ENCODE results near the gene NXPH1. TPM values are rescaled to one million over a fixed set of nuclear protein-coding genes. Genes with fewer than 3 reads are reported as not detected.

NXPH1 gene
- total and polyA plus RNA-seq, 10 donors, result not detected

DNA sequence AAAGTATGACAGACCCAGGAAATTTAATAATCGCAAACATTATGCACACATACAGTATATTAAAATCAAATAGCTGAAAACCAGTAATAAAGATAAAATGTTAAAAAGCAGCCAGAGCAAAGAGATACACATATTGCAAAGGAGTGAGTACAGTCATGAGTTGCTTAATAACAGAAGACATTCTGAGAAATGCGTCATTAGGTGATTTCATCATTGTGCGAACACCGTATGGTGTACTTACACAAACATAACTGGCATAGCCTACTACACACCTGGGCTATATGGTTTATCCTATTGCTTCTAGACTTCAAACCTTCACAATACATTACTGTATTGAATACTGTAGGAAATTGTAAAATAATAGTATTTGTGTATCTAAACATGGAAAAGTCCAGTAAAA, 367.6 kb downstream of the NXPH1 start:
- 94 to 98% (median 95%) methylated on average over 4 of the region's 4 CpGs for WGBS, 5 donors
- intact Hi-C loops (cut with DNase I; ENCODE audit: low total_unique reads), result no loop called here
- Histone ChIP-seq H3K9me3 (peaks cover 0 to 17% (median 10%) of the 10 kb centered on the region in 8 donors), H3K36me3 (no peaks in the 10 kb centered on the region), H3K4me3 (no peak overlapping the region), H3K4me1 (no peaks in the 10 kb centered on the region), H3K27me3 (replicated peaks in 1 of 7) (no peaks in the 10 kb centered on the region), H3K27ac (no peak overlapping the region)
- TF ChIP-seq, protein P1, sequence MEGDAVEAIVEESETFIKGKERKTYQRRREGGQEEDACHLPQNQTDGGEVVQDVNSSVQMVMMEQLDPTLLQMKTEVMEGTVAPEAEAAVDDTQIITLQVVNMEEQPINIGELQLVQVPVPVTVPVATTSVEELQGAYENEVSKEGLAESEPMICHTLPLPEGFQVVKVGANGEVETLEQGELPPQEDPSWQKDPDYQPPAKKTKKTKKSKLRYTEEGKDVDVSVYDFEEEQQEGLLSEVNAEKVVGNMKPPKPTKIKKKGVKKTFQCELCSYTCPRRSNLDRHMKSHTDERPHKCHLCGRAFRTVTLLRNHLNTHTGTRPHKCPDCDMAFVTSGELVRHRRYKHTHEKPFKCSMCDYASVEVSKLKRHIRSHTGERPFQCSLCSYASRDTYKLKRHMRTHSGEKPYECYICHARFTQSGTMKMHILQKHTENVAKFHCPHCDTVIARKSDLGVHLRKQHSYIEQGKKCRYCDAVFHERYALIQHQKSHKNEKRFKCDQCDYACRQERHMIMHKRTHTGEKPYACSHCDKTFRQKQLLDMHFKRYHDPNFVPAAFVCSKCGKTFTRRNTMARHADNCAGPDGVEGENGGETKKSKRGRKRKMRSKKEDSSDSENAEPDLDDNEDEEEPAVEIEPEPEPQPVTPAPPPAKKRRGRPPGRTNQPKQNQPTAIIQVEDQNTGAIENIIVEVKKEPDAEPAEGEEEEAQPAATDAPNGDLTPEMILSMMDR (IDR thresholded peaks at IDR 0.05 in 8 of 11, conservative IDR thresholded peaks at IDR 0.05 in 3 of 11), result no peak
- TF ChIP-seq POLR2A (IDR thresholded peaks at IDR 0.05), result no peak
- no peak for TF ChIP-seq POLR2AphosphoS5 (IDR thresholded peaks at IDR 0.05)
- no peak for DNase-seq

Other genes starting within 250 kb of the NXPH1 start
- gene ICA1, start 171.4 kb upstream of the NXPH1 start, total RNA-seq, result 10 to 100 TPM; 18.6 to 45.7 (median 37.3) TPM
- 10 to 100 TPM in 2 of 3 donors, 1 to 10 TPM in 1; 9.6 to 15.9 (median 14.9) TPM for gene ICA1, start 171.4 kb upstream of the NXPH1 start, polyA plus RNA-seq

Data from spleen (tissue), 11 donors.